Fibroblast of mammary gland (primary cell): ENCODE measurements around the gene NELFCD.
"Not testable (repeated sequence)": the region's sequence is repeated elsewhere in the genome, so short reads cannot be mapped to it uniquely, and the experiment has no call there.

Source experiments
- DNase-seq: peaks from one replicate; pipeline ENCODE4 v3.0.0-alpha.2; 2010; ENCODE audit warnings: low read depth
- H3K4me3 ChIP-seq: 2 replicates; pipeline ENCODE4 v1.5.1; 2011; ENCODE audit warnings: low read depth, mild to moderate bottlenecking, low read length, moderate library complexity; ENCODE audit not compliant: control insufficient read depth
- CTCF ChIP-seq: conservative IDR thresholded peaks from 2 replicates; pipeline ENCODE4 v1.5.1; 2011; ENCODE audit warnings: low read depth, low read length, inconsistent platforms; ENCODE audit not compliant: control insufficient read depth, insufficient read depth

Gene NELFCD

GRCh38 chr20:59039233-59039632 is 58.2 kb downstream of the NELFCD start:
- no peak for TF ChIP-seq CTCF
- peak; percentile 55 for DNase-seq
- no peak overlapping the region for H3K4me3 ChIP-seq

GRCh38 chr20:59040667-59041066 is 59.6 kb downstream of the NELFCD start:
- no peak overlapping the region for H3K4me3 ChIP-seq
- DNase-seq = no peak
- TF ChIP-seq CTCF = no peak

GRCh38 chr20:59041487-59041886 is 60.4 kb downstream of the NELFCD start:
- DNase-seq = not testable (repeated sequence)
- H3K4me3 ChIP-seq = peak overlapping the region; percentile 76

- peak within 1 kb of the TSS; percentile 76 for H3K4me3 ChIP-seq
- no peak for TF ChIP-seq CTCF
- peak; percentile 23 for DNase-seq
Observed at GRCh38 chr20:59042151-59042795, 61.2 kb downstream of the NELFCD start, which contains the start of gene PRELID3B. PRELID3B (minus strand) TSS chr20:59042786; CDS start chr20:59042730, 56 bp downstream.

GRCh38 chr20:59042796-59043631 is 62.0 kb downstream of the NELFCD start:
- H3K4me3 ChIP-seq = peak overlapping the region; percentile 76
- no peak for TF ChIP-seq CTCF
- DNase-seq = peak; percentile 84

- peak; percentile 33 for DNase-seq
- TF ChIP-seq CTCF = no peak
- no peak overlapping the region for H3K4me3 ChIP-seq
Observed at GRCh38 chr20:59043698-59044097, 62.6 kb downstream of the NELFCD start.

GRCh38 chr20:59044295-59044694 is 63.2 kb downstream of the NELFCD start:
- DNase-seq = no peak
- no peak for TF ChIP-seq CTCF
- H3K4me3 ChIP-seq = no peak overlapping the region
